Measurements from ENCODE around the gene EXOSC2.

EXOSC2 gene

GRCh38 chr9:130701059-130702022 is 7.8 kb downstream of the EXOSC2 start:
- peaks cover 25% of the 10 kb centered on the region for H3K36me3 ChIP-seq (ENCODE audit: control insufficient read depth, insufficient read depth, low read length)

GRCh38 chr9:130703501-130703900 is 9.9 kb downstream of the EXOSC2 start:
- TF ChIP-seq CTCF (IDR thresholded peaks at IDR 0.05; ENCODE audit: insufficient read depth, low read length, poor library complexity, severe bottlenecking), result no peak
- no peaks in the 10 kb centered on the region for H3K27me3 ChIP-seq (replicated peaks; ENCODE audit: control insufficient read depth, insufficient read depth, low read length)
- no peak overlapping the region for H3K4me3 ChIP-seq (replicated peaks; ENCODE audit: low read depth, low read length)
- no peak for DNase-seq (ENCODE audit: extremely low read depth, insufficient read length)
- H3K36me3 ChIP-seq (ENCODE audit: control insufficient read depth, insufficient read depth, low read length), result peaks cover 17% of the 10 kb centered on the region

More at GRCh38 chr9:130701059-130702022, 7.8 kb downstream of the EXOSC2 start:
- DNase-seq (ENCODE audit: extremely low read depth, insufficient read length), result no peak
- peak; percentile 90 for TF ChIP-seq CTCF (IDR thresholded peaks at IDR 0.05; ENCODE audit: insufficient read depth, low read length, poor library complexity, severe bottlenecking)
- Histone ChIP-seq H3K27me3 (replicated peaks; ENCODE audit: control insufficient read depth, insufficient read depth, low read length) (no peaks in the 10 kb centered on the region), H3K4me3 (replicated peaks; ENCODE audit: low read depth, low read length) (no peak overlapping the region)

GRCh38 chr9:130707225-130707976 is 13.8 kb downstream of the EXOSC2 start:
- H3K27me3 ChIP-seq (replicated peaks; ENCODE audit: control insufficient read depth, insufficient read depth, low read length), result no peaks in the 10 kb centered on the region
- peak; percentile 66 for TF ChIP-seq CTCF (IDR thresholded peaks at IDR 0.05; ENCODE audit: insufficient read depth, low read length, poor library complexity, severe bottlenecking)
- H3K36me3 ChIP-seq (ENCODE audit: control insufficient read depth, insufficient read depth, low read length), result peaks cover 5% of the 10 kb centered on the region
- H3K4me3 ChIP-seq (replicated peaks; ENCODE audit: low read depth, low read length), result no peak overlapping the region
- DNase-seq (ENCODE audit: extremely low read depth, insufficient read length), result peak; percentile 24

- DNase-seq (ENCODE audit: extremely low read depth, insufficient read length), result no peak
- TF ChIP-seq CTCF (IDR thresholded peaks at IDR 0.05; ENCODE audit: insufficient read depth, low read length, poor library complexity, severe bottlenecking), result no peak
- Histone ChIP-seq H3K4me3 (replicated peaks; ENCODE audit: low read depth, low read length) (no peak overlapping the region), H3K36me3 (ENCODE audit: control insufficient read depth, insufficient read depth, low read length) (no peaks in the 10 kb centered on the region; the same call in 1 of the 2 replicates), H3K27me3 (replicated peaks; ENCODE audit: control insufficient read depth, insufficient read depth, low read length) (no peaks in the 10 kb centered on the region)
These were observed 17.3 kb downstream of the EXOSC2 start for GRCh38 chr9:130710822-130711352.

GRCh38 chr9:130711469-130711868 is 17.9 kb downstream of the EXOSC2 start:
- no peak for DNase-seq (ENCODE audit: extremely low read depth, insufficient read length)
- Histone ChIP-seq H3K4me3 (replicated peaks; ENCODE audit: low read depth, low read length) (no peak overlapping the region), H3K36me3 (ENCODE audit: control insufficient read depth, insufficient read depth, low read length) (no peaks in the 10 kb centered on the region), H3K27me3 (replicated peaks; ENCODE audit: control insufficient read depth, insufficient read depth, low read length) (no peaks in the 10 kb centered on the region)
- no peak for TF ChIP-seq CTCF (IDR thresholded peaks at IDR 0.05; ENCODE audit: insufficient read depth, low read length, poor library complexity, severe bottlenecking)

Data from GM06990 (cell line).